HG03439 (cell line): ENCODE data around the gene CDC16.
"Not testable (repeated sequence)": the region's sequence is repeated elsewhere in the genome, so short reads cannot be mapped to it uniquely, and the experiment has no call there.

Experiments used
- ATAC-seq: cut with Tn5 transposase; IDR thresholded peaks from one replicate; pipeline ENCODE4 v1.9.1; 2021; ENCODE audit warnings: mild to moderate bottlenecking, moderate library complexity; ENCODE audit not compliant: unreplicated experiment

The CDC16 gene

GRCh38 chr13:114227528-114227927 lies 7.2 kb upstream of the CDC16 start:
- no peak for ATAC-seq

- no peak for ATAC-seq
Measured at GRCh38 chr13:114228176-114228575, 6.5 kb upstream of the CDC16 start.

GRCh38 chr13:114229506-114229905 lies 5.2 kb upstream of the CDC16 start:
- no peak for ATAC-seq

GRCh38 chr13:114230117-114230516 lies 4.6 kb upstream of the CDC16 start:
- no peak for ATAC-seq

- no peak for ATAC-seq
Measured at GRCh38 chr13:114230575-114230974, 4.1 kb upstream of the CDC16 start.

GRCh38 chr13:114231886-114232285 lies 2.8 kb upstream of the CDC16 start:
- no peak for ATAC-seq

GRCh38 chr13:114234266-114234644 lies 442 bp upstream of the CDC16 start:
- ATAC-seq: no peak

- no peak for ATAC-seq
Measured at GRCh38 chr13:114235697-114236096, 1.0 kb downstream of the CDC16 start.

- no peak for ATAC-seq
Measured at GRCh38 chr13:114236227-114236626, 1.5 kb downstream of the CDC16 start.

- ATAC-seq: no peak
Measured at GRCh38 chr13:114237415-114238112, 2.9 kb downstream of the CDC16 start.

- no peak for ATAC-seq
Measured at GRCh38 chr13:114241918-114242317, 7.2 kb downstream of the CDC16 start.

- ATAC-seq: no peak
Measured at GRCh38 chr13:114243971-114244370, 9.3 kb downstream of the CDC16 start.

- no peak for ATAC-seq
Measured at GRCh38 chr13:114244637-114245036, 9.9 kb downstream of the CDC16 start.

GRCh38 chr13:114248011-114248410 lies 13.3 kb downstream of the CDC16 start:
- ATAC-seq: no peak

- no peak for ATAC-seq
Measured at GRCh38 chr13:114249077-114249476, 14.4 kb downstream of the CDC16 start.

- ATAC-seq: not testable (repeated sequence)
Measured at GRCh38 chr13:114251639-114252440, 17.1 kb downstream of the CDC16 start.

GRCh38 chr13:114256547-114256946 lies 21.9 kb downstream of the CDC16 start:
- no peak for ATAC-seq

GRCh38 chr13:114257014-114257413 lies 22.3 kb downstream of the CDC16 start:
- no peak for ATAC-seq

- no peak for ATAC-seq
Measured at GRCh38 chr13:114258589-114258988, 23.9 kb downstream of the CDC16 start.

GRCh38 chr13:114259374-114259773 lies 24.7 kb downstream of the CDC16 start:
- ATAC-seq: no peak

GRCh38 chr13:114259974-114260373 lies 25.3 kb downstream of the CDC16 start:
- ATAC-seq: peak; percentile 51

GRCh38 chr13:114260814-114261213 lies 26.1 kb downstream of the CDC16 start:
- ATAC-seq: no peak
